HepG2 (cell line): ENCODE results near the gene DCTN4. TPM values are rescaled to one million over a fixed set of nuclear protein-coding genes. Genes with fewer than 3 reads are reported as not detected.
A peak's percentile ranks its signal among the peaks of the same experiment; 100 is the strongest.

ENCODE experiments used
- FOXO1 ChIP-seq: sonication (generic); formaldehyde crosslinking; IDR thresholded peaks from 2 replicates; pipeline ENCODE4 v1.4.0; 2020; ENCODE audit warnings: missing genetic modification reagents
- GFI1 ChIP-seq: sonication (generic); formaldehyde crosslinking; IDR thresholded peaks from 2 replicates; pipeline ENCODE4 v1.5.0; 2020; ENCODE audit warnings: missing genetic modification reagents, mild to moderate bottlenecking, borderline replicate concordance
- KAT7 ChIP-seq: IDR thresholded peaks from 2 replicates; pipeline ENCODE4 v1.6.1; 2018; ENCODE audit warnings: borderline replicate concordance, missing compliant biosample characterization
- MIXL1 ChIP-seq: IDR thresholded peaks from 2 replicates; pipeline ENCODE4 v1.6.1; 2016
- MTA1 ChIP-seq: sonication (generic); formaldehyde crosslinking; IDR thresholded peaks from 2 replicates; pipeline ENCODE4 v1.4.0; 2020; ENCODE audit warnings: missing genetic modification reagents, mild to moderate bottlenecking, borderline replicate concordance
- NFYB ChIP-seq: sonication (generic); formaldehyde crosslinking; IDR thresholded peaks from 2 replicates; pipeline ENCODE4 v1.4.0; 2020; ENCODE audit warnings: missing genetic modification reagents
- RBM39 ChIP-seq: fragments of 200-400 bp; formaldehyde crosslinking; IDR thresholded peaks from one replicate; pipeline ENCODE4 v1.6.1; 2018; ENCODE audit warnings: antibody characterized with exemption, mild to moderate bottlenecking, low read depth, low read length; ENCODE audit not compliant: poor library complexity, severe bottlenecking
- ZBTB38 ChIP-seq: sonication (generic); formaldehyde crosslinking; IDR thresholded peaks from 2 replicates; pipeline ENCODE4 v1.5.1; 2020; ENCODE audit warnings: mild to moderate bottlenecking, missing genetic modification reagents
- ZFP36L2 ChIP-seq: sonication (generic); formaldehyde crosslinking; IDR thresholded peaks from 2 replicates; pipeline ENCODE4 v1.4.0; 2020; ENCODE audit warnings: missing genetic modification reagents
- ZFX ChIP-seq: sonication (generic); formaldehyde crosslinking; IDR thresholded peaks from 2 replicates; pipeline ENCODE4 v1.4.0; 2020; ENCODE audit warnings: mild to moderate bottlenecking, low read depth, missing genetic modification reagents, moderate library complexity
- ZNF235 ChIP-seq: sonication (generic); formaldehyde crosslinking; IDR thresholded peaks from 2 replicates; pipeline ENCODE4 v1.8.1; 2023; ENCODE audit warnings: mild to moderate bottlenecking, missing genetic modification reagents, borderline replicate concordance
- polyA plus RNA-seq, 8 experiments: library from polyadenylated mRNA; depleted of rRNA in 3 of 8; stranded (reverse) in 7 of 8; unstranded in 1 of 8; fragments of >200 nt; fragmentation: Illumina TruSeq in 4 of 8; extraction: Trizol in 4 of 8; gene quantifications; 2 replicates each; pipeline versions ENCODE4 v1.2.1 to v1.2.3, GENCODE V29; 2011 to 2016; ENCODE audit warnings: low read depth in 4 of 8, missing spikeins in 1 of 8, mixed read lengths in 1 of 8; ENCODE audit not compliant: insufficient read depth in 1 of 8
- total RNA-seq, 5 experiments: library from RNA; depleted of rRNA; stranded (reverse); fragments of >200 nt; fragmentation: Illumina TruSeq; extraction: Trizol; gene quantifications; 2 replicates each; pipeline ENCODE4 v1.2.3, GENCODE V29; 2016; ENCODE audit warnings: low read depth in 1 of 5
- TF ChIP-seq, protein P1 (sequence below): sonication (generic); formaldehyde crosslinking; IDR thresholded peaks from 2 replicates; pipeline ENCODE4 v1.4.0; 2020; ENCODE audit warnings: mild to moderate bottlenecking, missing genetic modification reagents
- TF ChIP-seq, protein P2 (sequence below): sonication (generic); formaldehyde crosslinking; IDR thresholded peaks from 2 replicates; pipeline ENCODE4 v1.8.0; 2022; ENCODE audit warnings: missing genetic modification reagents, mild to moderate bottlenecking, moderate library complexity, borderline replicate concordance
- TF ChIP-seq, protein P3 (sequence below): sonication (generic); formaldehyde crosslinking; IDR thresholded peaks from 2 replicates; pipeline ENCODE4 v1.4.0; 2020; ENCODE audit warnings: missing genetic modification reagents, borderline replicate concordance
- TF ChIP-seq, protein P4 (sequence below): IDR thresholded peaks from 2 replicates; pipeline ENCODE4 v1.6.1; 2012; ENCODE audit warnings: inconsistent platforms
- TF ChIP-seq, protein P5 (sequence below): sonication (generic); formaldehyde crosslinking; IDR thresholded peaks from 2 replicates; pipeline ENCODE4 v1.4.0; 2020; ENCODE audit warnings: missing genetic modification reagents

Gene DCTN4
- total and polyA plus RNA-seq, 2 of the 13 experiments (the other 11 are each of a cell fraction or from before 2014, with no cell fraction given): 24.1 to 26.9 TPM

DNA sequence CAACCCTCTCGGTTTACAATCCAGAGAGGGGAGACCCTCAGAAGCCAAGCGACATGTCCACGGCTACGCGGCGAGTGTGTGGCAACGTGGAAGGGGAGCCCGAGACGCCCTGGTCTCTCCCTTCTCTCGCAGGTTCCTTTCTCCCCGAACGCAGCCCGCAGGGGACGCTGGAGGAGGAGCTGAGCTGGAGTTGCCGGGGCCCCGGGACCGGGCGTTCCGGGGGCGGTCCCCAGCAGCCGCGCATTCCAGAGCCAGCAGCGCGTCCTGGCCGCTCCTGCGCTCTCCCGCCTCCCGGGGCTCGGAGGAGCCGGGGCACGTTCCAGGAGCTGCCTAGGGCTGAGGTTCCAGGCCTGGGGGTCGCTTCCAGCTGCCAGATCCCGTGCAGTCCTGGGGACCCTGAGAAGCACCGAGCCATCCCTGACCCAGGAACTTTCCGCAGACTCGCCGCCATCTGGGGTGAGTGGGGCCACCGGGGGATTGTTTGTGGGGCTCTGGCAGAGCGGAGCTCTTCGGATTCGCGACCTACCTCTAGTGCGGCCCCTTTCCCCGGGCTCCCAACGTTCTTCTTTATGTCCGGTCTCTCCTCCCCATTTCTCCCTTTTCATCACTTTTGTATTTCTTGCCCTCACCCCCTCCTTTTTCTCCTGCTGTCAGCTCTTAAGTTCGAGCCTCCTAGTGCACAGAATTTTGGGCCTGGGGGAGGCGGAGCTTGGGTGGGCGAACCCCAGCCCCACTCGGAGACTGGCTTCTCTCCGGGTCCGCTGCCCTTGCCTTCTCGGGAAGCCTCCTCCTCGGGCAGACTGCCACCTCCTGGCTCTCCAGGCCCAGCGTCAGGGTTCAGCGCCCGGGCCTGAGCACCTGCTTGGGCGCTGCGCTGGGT lies 19.9 kb upstream of the DCTN4 start, which contains the start of gene SMIM3 (continued):
- TF ChIP-seq KAT7 (CRISPR knock-in tag) (peak; percentile 79; the same call in 1 of the 2 replicates), NFYB (CRISPR knock-in tag) (0 out of 2 replicates have a peak, but pooled peaks have one; percentile 23), MIXL1 (CRISPR knock-in tag) (no peak), FOXO1 (CRISPR knock-in tag) (peak; percentile 8; the same call in 1 of the 2 replicates), ZFP36L2 (CRISPR knock-in tag) (no peak), MTA1 (CRISPR knock-in tag) (peak; percentile 28; the same call in 1 of the 2 replicates), RBM39 (peak; percentile 66), ZNF235 (CRISPR knock-in tag) (no peak), ZFX (peak; percentile 57), GFI1 (peak; percentile 6; the same call in 1 of the 2 replicates), ZBTB38 (CRISPR knock-in tag) (peak; percentile 59; the same call in 1 of the 2 replicates)
- TF ChIP-seq, protein P1, sequence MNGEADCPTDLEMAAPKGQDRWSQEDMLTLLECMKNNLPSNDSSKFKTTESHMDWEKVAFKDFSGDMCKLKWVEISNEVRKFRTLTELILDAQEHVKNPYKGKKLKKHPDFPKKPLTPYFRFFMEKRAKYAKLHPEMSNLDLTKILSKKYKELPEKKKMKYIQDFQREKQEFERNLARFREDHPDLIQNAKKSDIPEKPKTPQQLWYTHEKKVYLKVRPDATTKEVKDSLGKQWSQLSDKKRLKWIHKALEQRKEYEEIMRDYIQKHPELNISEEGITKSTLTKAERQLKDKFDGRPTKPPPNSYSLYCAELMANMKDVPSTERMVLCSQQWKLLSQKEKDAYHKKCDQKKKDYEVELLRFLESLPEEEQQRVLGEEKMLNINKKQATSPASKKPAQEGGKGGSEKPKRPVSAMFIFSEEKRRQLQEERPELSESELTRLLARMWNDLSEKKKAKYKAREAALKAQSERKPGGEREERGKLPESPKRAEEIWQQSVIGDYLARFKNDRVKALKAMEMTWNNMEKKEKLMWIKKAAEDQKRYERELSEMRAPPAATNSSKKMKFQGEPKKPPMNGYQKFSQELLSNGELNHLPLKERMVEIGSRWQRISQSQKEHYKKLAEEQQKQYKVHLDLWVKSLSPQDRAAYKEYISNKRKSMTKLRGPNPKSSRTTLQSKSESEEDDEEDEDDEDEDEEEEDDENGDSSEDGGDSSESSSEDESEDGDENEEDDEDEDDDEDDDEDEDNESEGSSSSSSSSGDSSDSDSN (CRISPR knock-in tag): peak; percentile 93
- TF ChIP-seq, protein P2, sequence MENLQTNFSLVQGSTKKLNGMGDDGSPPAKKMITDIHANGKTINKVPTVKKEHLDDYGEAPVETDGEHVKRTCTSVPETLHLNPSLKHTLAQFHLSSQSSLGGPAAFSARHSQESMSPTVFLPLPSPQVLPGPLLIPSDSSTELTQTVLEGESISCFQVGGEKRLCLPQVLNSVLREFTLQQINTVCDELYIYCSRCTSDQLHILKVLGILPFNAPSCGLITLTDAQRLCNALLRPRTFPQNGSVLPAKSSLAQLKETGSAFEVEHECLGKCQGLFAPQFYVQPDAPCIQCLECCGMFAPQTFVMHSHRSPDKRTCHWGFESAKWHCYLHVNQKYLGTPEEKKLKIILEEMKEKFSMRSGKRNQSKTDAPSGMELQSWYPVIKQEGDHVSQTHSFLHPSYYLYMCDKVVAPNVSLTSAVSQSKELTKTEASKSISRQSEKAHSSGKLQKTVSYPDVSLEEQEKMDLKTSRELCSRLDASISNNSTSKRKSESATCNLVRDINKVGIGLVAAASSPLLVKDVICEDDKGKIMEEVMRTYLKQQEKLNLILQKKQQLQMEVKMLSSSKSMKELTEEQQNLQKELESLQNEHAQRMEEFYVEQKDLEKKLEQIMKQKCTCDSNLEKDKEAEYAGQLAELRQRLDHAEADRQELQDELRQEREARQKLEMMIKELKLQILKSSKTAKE (CRISPR knock-in tag): 0 out of 2 replicates have a peak, but pooled peaks have one; percentile 8
- TF ChIP-seq, protein P3, sequence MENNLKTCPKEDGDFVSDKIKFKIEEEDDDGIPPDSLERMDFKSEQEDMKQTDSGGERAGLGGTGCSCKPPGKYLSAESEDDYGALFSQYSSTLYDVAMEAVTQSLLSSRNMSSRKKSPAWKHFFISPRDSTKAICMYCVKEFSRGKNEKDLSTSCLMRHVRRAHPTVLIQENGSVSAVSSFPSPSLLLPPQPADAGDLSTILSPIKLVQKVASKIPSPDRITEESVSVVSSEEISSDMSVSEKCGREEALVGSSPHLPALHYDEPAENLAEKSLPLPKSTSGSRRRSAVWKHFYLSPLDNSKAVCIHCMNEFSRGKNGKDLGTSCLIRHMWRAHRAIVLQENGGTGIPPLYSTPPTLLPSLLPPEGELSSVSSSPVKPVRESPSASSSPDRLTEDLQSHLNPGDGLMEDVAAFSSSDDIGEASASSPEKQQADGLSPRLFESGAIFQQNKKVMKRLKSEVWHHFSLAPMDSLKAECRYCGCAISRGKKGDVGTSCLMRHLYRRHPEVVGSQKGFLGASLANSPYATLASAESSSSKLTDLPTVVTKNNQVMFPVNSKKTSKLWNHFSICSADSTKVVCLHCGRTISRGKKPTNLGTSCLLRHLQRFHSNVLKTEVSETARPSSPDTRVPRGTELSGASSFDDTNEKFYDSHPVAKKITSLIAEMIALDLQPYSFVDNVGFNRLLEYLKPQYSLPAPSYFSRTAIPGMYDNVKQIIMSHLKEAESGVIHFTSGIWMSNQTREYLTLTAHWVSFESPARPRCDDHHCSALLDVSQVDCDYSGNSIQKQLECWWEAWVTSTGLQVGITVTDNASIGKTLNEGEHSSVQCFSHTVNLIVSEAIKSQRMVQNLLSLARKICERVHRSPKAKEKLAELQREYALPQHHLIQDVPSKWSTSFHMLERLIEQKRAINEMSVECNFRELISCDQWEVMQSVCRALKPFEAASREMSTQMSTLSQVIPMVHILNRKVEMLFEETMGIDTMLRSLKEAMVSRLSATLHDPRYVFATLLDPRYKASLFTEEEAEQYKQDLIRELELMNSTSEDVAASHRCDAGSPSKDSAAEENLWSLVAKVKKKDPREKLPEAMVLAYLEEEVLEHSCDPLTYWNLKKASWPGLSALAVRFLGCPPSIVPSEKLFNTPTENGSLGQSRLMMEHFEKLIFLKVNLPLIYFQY: peak; percentile 37; the same call in 1 of the 2 replicates
- TF ChIP-seq, protein P4, sequence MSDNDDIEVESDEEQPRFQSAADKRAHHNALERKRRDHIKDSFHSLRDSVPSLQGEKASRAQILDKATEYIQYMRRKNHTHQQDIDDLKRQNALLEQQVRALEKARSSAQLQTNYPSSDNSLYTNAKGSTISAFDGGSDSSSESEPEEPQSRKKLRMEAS: peak; percentile 65
- TF ChIP-seq, protein P5, sequence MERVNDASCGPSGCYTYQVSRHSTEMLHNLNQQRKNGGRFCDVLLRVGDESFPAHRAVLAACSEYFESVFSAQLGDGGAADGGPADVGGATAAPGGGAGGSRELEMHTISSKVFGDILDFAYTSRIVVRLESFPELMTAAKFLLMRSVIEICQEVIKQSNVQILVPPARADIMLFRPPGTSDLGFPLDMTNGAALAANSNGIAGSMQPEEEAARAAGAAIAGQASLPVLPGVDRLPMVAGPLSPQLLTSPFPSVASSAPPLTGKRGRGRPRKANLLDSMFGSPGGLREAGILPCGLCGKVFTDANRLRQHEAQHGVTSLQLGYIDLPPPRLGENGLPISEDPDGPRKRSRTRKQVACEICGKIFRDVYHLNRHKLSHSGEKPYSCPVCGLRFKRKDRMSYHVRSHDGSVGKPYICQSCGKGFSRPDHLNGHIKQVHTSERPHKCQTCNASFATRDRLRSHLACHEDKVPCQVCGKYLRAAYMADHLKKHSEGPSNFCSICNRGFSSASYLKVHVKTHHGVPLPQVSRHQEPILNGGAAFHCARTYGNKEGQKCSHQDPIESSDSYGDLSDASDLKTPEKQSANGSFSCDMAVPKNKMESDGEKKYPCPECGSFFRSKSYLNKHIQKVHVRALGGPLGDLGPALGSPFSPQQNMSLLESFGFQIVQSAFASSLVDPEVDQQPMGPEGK (CRISPR knock-in tag): peak; percentile 64
